NCI-H2081 treated with DMSO at 0.1 percent for 48 hours (cell line): ENCODE data around the gene SCFD2.
"Not testable (repeated sequence)": the region's sequence is repeated elsewhere in the genome, so short reads cannot be mapped to it uniquely, and the experiment has no call there.

Experiments
- DNase-seq: peaks from one replicate; lab custom pipeline; 2025; lab: John Stamatoyannopoulos, UW

SCFD2 gene

DNA sequence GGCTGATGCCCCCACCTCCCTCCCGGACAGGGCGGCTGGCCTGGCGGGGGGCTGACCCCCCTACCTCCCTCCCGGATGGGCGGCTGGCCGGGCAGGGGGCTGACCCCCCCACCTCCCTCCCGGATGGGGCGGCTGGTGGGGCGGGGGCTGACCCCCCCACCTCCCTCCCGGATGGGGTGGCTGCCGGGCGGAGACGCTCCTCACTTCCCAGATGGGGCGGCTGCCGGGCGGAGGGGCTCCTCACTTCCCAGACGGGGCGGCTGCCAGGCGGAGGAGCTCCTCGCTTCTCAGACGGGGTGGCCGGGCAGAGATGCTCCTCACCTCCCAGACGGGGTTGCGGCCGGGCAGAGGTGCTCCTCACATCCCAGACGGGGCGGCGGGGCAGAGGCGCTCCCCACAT is 127.5 kb downstream of the SCFD2 start:
- DNase-seq, result not testable (repeated sequence)

DNA sequence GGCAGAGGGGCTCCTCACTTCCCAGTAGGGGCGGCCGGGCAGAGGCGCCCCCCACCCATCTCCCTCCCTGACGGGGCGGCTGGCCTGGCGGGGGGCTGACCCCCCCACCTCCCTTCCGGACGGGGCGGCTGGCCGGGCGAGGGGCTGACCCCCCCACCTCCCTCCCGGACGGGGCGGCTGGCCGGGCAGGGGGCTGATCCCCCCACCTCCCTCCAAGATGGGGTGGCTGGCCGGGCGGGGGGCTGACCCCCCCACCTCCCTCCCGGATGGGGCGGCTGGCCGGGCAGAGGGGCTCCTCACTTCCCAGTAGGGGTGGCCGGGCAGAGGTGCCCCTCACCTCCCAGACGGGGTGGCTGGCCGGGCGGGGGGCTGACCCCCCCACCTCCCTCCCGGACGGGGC is 128.1 kb downstream of the SCFD2 start:
- not testable (repeated sequence) for DNase-seq

DNA sequence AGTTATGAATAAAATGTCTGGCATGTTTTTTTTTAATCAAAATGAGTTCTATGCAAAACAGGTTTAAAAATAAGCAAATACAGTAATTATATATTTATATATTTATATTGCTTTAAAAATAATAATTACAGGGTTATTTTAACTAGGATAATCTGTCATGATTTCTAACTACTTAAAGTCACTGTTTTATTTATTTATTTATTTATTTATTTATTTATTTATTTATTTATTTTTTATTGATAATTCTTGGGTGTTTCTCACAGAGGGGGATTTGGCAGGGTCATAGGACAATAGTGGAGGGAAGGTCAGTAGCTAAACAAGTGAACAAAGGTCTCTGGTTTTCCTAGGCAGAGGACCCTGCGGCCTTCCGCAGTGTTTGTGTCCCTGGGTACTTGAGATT is 129.2 kb downstream of the SCFD2 start:
- not testable (repeated sequence) for DNase-seq

DNA sequence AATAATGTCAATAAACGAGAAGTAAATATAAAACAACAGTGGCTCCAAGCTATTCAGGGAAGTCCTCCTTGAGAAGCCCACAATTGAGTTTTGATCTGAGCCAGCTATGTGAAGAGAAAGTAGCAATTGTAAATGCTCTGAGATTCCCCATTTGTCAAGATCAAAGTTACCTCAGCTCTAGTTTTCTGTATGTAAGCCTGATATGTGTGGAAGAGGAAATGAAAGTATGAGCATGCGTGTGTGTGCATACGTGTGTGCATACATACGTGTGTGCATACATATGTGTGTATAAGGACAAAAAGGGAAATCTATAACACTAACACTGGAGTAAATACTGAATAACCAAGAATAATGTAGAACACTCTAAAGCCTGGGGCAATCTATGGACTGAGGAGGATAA is 130.3 kb downstream of the SCFD2 start:
- DNase-seq, result no peak

DNA sequence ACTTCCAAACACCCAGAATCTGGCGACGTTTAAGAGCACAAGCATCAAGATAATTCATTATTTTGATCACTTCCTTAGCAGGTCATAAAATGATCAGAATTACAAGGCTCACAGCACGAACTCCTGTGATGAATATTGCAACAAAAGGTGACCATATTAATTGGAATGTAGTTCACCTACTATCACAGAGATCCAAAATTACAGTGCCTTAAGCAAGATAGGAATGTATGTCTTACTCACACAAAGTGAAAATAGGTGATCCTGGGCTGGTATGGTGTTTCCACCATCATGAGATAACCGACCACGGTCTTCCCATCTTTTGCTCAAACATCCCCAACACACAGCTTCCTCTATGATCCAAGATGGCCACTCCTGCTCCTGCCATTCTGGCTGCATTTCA is 131.2 kb downstream of the SCFD2 start:
- DNase-seq, result no peak

DNA sequence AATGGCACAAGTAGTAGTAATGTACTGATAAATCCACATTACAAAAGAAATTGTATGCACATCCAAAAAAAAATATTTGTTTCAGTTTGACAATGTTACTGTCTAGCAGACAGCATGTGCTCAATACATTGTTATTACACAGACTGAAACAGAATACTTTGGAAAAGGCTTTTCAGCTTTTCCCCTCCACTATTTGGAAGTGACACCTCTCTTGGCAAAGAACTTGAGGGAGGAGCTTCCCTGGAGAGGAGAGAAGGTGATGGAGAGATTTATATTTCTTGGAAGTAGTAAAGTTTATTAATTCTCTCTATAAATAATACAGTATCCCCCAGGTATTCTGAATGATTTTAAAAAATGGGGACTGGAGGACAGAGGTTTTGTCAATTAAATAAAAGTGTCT is 131.8 kb downstream of the SCFD2 start:
- DNase-seq, result no peak

DNA sequence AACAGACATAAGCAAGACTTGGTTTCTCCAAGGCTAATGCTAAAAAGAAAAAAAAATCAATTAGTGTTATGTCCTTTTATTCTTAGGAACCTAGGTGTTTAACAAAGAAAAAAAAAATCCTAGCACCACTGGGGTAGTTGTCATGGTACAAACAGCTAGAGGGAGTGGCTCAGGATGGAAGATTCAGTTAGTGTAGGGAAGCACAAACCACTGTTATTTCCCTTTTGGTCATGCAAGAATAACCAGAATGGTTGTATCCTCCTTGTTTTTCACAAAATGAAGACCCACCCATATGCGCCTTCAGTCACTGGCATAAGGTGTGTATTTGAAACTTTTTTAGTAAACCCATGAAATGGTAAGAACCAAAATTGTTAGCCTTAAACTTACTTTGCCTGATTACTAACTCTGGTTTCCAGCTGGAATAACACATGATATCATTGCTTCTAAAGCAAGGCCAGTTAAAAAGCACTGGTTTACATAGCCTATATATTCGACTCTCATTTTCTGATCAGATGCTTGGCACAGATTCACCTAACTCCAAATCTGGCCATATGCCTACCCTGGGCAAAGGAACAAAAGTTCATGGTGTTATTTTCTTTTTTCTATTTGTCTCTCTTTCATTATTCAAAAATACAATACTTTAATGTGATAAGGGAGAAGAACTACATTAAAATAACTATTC is 132.6 kb downstream of the SCFD2 start:
- no peak for DNase-seq

DNA sequence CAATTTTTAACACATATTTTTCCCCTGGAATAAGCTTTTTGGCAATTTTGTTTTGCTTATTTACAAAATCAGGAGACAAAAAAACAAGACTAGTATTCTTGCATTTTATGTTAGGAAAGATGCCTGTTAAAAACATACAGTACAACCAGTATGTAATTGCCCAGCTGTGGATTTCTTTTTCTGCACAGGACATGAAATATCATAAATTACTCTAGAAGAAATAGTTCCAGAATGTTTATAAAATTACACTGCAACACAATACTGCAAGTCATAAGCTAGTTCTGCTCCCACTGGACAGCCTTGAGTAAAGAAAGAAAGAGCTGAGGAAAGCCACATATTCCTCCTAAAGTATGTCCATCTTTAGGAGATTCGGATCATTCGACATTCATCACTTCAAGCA is 133.5 kb downstream of the SCFD2 start:
- DNase-seq, result no peak

DNA sequence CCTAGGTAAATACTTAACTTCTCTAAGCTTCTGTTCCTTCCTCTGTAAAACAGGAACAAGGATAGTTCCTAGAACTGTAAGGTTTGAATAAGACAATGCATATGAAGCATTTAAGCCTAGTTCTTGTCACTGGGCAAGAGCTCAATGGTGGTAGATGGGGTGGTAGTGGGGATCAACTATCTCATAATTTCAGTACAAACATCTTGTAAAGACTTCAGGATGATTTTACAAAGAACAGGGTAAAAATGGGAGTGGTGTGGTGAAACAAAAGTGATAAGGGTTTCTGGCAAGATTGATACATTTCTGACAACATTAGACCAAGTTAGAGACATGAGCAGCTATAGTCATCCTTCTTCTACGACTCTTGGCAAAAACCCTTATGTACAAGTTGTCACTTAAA is 137.8 kb downstream of the SCFD2 start:
- DNase-seq, result no peak

DNA sequence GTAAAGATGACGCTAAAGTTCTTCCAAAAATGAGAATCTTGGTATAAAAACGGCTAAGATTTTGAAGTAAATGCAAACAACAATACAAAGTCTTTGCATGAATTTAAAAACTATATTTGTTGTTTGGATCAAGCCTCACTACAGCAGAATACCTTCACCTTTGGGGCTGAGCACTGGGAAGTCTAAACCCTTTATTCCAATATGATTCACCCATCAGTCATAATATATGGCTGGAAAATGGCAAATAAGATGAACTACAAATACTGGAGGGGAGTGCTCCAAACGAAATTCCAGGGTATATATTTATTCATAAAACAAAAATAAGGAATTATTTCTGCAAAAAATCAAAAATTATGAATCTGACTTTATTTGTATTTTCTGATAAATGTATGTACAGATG is 138.4 kb downstream of the SCFD2 start:
- no peak for DNase-seq

DNA sequence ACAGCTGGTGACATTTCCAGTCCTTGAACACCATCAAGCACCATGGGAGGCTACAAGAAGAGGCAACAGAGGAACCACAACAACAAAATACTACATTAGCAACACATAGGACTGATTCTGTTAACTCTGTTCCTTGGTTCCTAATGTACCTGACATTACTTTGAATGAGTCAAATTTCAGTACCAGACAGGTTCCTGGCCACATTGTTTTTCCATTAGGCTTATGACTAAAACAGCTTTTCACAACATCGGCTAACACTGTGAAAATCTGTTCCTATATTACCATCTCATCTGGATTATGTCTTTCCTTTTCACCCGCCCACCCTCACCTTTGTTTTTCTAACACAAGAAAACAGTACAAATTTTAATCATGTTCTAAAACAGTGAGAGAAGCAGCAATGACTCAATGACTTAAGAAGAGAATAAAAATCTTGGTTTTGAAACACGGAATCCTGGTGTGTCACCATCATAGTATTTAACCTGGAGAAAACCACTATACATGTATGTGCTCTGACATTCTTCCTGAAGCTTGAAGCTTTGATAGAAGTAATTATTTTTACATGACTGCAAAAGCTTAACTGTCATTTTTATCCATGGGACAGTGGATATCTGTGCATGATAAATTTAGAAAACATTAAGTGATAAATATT is 143.9 kb downstream of the SCFD2 start:
- DNase-seq, result no peak

DNA sequence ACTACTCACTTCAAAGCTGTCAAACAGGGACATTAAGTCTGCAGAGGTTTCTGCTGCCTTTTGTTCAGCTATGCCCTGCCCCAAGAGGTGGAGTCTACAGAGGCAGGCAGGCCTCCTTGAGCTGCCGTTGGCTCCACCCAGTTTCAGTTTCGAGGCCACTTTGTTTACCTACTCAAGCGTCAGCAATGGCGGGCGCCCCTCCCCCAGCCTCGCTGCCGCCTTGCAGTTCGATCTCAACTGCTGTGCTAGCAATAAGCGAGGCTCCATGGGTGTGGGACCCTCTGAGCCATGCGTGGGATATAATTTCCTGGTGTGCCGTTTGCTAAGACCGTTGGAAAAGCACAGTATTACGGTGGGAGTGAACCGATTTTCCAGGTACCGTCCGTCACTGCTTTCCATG is 146.7 kb downstream of the SCFD2 start:
- not testable (repeated sequence) for DNase-seq

DNA sequence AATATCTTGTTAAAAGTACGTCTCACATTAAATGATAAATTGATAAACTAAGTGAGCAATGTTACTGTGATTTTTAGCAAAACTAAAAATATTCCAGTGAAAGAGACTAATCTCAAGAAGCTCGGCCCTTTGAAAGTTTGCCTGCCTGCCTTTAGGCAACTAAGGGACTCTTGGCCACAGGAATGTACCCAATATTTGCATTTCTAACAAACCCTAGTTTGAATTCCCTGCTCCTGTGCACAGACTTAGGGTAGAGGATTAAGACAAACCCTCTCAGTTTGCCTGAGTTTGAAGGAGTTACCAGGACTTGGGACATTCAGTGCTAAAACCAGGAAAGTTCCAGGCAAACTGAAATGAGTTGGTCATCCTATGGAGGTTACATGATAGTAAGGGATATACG is 157.1 kb downstream of the SCFD2 start:
- DNase-seq, result no peak

DNA sequence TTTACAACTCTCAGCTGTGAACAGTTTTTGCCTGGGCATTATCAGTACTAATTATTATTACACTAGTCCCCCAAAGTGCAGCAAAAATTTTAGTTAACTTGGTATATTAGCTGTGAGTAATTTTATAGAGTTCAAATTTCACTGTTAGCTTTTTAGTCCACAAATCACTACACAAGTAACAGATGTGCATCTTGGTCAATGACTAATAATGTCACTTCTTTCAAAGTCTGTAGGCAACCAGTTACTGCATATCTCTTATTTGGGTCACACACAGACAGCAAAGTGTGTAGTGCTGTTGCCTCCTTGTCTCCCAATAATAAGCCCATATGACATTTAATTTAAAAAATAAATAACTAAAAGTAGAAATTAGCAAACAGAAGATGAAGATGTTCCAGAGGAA is 159.9 kb downstream of the SCFD2 start:
- DNase-seq, result no peak

DNA sequence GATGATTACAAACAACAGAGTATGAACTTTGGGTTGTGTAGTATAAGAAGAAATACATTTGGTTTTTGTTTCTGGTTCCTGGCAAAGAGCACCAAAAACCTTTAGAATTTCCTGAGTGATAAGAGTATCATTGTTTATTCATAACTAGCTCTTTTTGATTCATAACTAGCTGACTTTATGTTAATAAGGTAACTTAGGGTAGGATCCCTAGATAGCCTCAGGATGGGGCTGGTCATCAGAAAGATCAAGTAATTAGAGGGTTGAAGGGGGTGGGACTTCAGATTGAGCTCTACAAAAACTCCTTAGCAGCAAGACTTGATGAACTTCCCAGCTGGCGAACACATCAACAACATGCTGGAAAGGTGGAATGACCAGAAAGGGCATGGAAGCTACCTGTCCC is 166.5 kb downstream of the SCFD2 start:
- DNase-seq, result no peak

DNA sequence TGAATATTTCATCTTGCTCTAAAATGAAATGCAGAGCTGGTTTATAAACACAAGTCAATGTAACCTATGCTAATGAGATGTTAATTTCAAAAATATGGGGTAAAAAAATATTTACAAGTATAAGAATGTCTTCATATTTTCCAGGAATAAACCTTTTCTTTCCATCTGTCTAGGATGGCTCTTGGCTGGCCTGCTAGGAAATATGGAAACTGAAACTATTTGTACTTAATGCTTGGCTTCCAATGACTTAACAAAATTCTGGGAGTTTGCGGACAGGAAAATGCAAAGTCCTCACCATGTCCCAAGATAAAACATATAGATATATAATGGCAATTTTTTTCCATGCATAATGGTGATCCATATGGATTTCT is 168.1 kb downstream of the SCFD2 start:
- no peak for DNase-seq

DNA sequence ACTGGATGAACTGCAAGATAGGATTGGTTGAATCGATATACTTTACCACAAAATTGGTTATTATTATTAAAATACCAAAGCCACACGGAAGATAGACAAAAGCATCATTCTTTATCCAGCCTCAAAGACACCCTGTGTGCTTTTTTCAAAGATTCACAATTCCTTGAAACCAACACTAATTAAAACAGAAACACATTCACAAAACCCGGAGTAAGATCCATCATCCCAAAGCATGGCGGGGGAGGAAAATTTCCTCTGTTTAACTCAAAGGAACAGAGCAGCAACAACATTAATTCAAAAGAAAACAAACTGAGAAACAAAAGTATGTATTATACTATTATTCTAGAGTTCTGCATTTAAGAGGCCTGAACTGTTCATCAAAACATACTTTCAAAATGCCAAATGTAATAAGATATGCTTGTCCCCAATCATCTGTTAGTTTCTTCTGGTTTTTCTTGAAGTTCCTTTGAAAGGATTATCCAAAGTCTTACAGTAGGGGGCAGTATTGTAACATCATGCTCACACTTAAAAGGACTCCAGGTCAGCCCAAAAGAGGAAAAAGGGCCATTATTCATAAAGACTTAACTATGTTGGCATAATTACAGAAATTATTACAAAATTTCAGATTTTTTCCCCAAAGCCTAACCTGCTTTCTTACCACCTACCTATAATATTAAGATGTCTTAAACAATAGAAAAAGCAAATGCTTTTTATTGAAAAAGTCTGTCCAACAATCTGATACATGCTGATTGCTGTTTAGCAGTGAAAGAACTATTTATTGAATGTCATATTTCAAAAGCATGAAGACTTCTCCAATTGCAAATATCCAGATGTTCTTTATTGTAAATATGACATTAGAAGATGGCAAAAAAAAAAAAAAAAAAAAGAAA is 168.7 kb downstream of the SCFD2 start:
- peak; percentile 40 for DNase-seq

DNA sequence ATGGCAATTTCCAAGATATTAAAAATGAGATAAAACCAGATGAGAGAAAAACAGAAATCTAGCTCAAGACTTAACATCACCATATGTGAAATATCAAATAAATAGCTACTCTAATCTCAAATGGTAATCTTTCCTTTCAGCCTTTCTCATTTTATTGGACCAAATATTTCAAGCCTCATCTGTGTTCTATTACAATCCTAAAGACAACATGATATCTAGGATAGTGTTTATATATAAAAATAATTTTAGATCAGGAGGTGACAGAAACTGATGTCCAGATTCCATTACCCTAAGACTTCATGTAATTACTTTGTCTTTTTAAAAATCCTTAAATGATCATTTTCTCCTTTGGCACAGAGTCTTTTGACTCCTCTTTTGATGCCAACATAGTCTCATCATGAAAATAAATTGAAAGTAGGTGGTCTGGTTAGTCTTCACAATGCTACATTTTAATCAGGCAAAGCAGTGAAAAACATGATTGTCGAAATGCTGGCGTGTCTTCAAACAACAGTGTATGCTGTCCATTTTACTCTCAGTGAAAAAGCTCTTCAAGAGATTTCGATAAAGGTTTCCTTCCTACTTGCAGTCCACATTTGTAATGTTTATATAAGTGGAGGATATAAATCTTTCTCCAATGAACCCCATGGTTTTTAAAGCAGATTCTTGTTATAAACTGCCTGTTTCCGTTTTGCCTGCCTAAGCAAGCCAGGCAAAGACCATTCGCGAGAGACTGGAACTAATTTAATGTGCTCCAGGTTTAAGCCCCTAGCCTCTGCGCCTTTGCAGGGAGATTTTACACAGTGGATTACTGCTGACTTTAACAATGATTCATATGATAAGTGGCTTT is 169.8 kb downstream of the SCFD2 start:
- DNase-seq, result no peak

DNA sequence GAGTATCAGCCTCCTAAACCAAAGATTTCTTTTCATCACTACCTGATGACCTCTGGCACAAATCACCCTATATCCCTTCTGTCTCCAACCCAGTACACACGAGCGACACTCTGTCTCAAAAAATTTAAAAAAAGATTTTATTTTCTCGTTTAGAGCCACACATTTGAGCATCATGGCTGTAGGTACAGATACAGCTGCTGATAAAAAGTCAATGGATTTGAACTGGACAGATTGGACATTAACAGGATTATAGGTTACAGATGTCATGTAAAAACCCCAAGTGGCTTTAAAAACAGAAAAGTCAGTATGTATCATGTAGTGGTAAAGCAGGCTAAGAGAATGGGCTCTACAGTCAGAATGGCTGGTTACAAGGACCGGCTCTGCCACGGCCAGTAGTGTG is 171.1 kb downstream of the SCFD2 start:
- DNase-seq, result no peak

DNA sequence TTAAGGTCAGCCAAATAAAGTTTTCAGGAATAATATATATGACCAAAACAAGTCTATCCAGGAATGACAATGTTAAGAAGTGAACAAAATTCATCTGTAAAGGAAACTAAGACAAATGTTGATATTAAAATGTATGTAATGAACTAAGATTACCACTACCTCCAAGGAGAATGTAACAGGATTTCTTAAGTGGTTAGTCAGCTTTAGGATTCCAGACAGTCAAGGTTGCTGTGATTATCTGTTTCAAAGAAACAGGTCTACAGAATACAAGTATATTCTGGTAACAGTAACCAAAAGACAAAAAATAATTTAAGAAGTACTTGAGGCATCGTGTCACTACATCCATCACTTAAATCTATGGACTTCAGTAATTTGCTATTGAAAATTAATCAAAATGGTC is 172.8 kb downstream of the SCFD2 start:
- DNase-seq, result no peak

DNA sequence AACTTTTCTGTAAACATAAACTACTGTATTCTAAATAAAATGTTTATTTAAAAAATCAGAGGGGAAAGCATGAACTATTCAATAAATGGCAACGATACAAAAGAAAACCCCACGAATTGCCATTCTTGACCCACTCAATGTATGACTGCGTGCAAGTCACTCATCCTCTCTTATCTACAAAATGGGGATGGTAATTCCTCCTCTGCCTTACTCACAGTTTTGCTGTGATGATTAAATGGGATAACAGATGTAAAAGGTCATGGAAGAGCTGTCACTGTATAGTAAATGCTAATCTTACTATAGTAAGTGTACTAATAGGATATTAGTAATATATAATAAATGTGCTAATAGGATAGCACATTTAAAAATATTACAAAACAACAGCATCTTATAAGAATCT is 173.4 kb downstream of the SCFD2 start:
- DNase-seq, result no peak

DNA sequence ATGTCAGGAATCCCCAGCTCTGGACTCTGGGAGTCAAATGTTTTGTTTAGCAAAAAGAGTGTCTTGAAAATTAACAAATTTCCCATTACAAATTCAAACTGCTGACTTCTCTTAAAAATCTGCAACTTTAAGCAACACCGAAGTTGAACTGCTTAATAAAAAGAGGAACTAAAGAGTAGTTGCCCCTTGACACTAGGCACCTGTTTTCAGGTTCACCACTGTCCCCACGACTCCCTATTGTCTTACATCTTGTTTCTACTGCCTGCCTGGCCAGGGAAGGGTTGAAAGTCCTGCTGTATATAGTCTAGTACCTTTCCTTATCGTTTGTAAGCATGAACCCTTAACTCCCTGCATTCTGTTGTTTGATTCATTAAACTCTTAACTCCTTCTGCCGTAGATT is 173.9 kb downstream of the SCFD2 start:
- DNase-seq, result no peak
